ENCODE results near the gene EDARADD. TPM values are rescaled to one million over a fixed set of nuclear protein-coding genes. Genes with fewer than 3 reads are reported as not detected.
"Not testable (repeated sequence)": the region's sequence is repeated elsewhere in the genome, so short reads cannot be mapped to it uniquely, and the experiment has no call there.

Gene EDARADD
- polyA plus RNA-seq, 1 donor from 2014 or later, result not detected

- no peaks in the 10 kb centered on the region for H3K4me1 Mint-ChIP-seq
- no peaks in the 10 kb centered on the region for H3K27me3 Mint-ChIP-seq
- H3K9me3 Mint-ChIP-seq, result peaks cover 6 to 11% (median 6%) of the 10 kb centered on the region in 3 donors
- no peak overlapping the region for H3K27ac Mint-ChIP-seq
- no peaks in the 10 kb centered on the region for H3K36me3 Mint-ChIP-seq
- no peak overlapping the region for H3K4me3 Mint-ChIP-seq
Observed at GRCh38 chr1:236440373-236440772, 46.3 kb downstream of the EDARADD start.

- Mint-ChIP-seq H3K9me3 (peaks cover 0 to 4% (median 1%) of the 10 kb centered on the region in 3 donors), H3K4me3 (no peak overlapping the region), H3K27me3 (peaks cover 4% of the 10 kb centered on the region), H3K27ac (no peak overlapping the region), H3K4me1 (peaks cover 0 to 2% (median 0%) of the 10 kb centered on the region in 3 donors), H3K36me3 (peaks cover 3% of the 10 kb centered on the region)
Observed at GRCh38 chr1:236450779-236451178, 56.7 kb downstream of the EDARADD start.

GRCh38 chr1:236451796-236452373 lies 57.8 kb downstream of the EDARADD start:
- Mint-ChIP-seq H3K36me3 (peaks cover 3% of the 10 kb centered on the region), H3K27me3 (peaks cover 13% of the 10 kb centered on the region), H3K9me3 (peaks cover 0 to 7% (median 1%) of the 10 kb centered on the region in 3 donors), H3K4me1 (peaks cover 0 to 2% (median 0%) of the 10 kb centered on the region in 3 donors), H3K27ac (no peak overlapping the region), H3K4me3 (no peak overlapping the region)

GRCh38 chr1:236455243-236455642 lies 61.2 kb downstream of the EDARADD start:
- H3K9me3 Mint-ChIP-seq, result peaks cover 0 to 9% (median 1%) of the 10 kb centered on the region in 3 donors
- peaks cover 3% of the 10 kb centered on the region for H3K36me3 Mint-ChIP-seq
- H3K27ac Mint-ChIP-seq, result no peak overlapping the region
- H3K4me3 Mint-ChIP-seq, result no peak overlapping the region
- H3K4me1 Mint-ChIP-seq, result peaks cover 0 to 6% (median 2%) of the 10 kb centered on the region in 3 donors
- H3K27me3 Mint-ChIP-seq, result peaks cover 29% of the 10 kb centered on the region

- peaks cover 0 to 6% (median 2%) of the 10 kb centered on the region in 3 donors for H3K4me1 Mint-ChIP-seq
- H3K4me3 Mint-ChIP-seq, result peak overlapping the region in 1 of 4 donors; percentile 49
- H3K27ac Mint-ChIP-seq, result no peak overlapping the region
- H3K27me3 Mint-ChIP-seq, result peaks cover 42% of the 10 kb centered on the region
- H3K36me3 Mint-ChIP-seq, result no peaks in the 10 kb centered on the region
- peaks cover 0 to 7% (median 0%) of the 10 kb centered on the region in 3 donors for H3K9me3 Mint-ChIP-seq
Observed at GRCh38 chr1:236457775-236458174, 63.7 kb downstream of the EDARADD start.

- H3K4me1 Mint-ChIP-seq, result peaks cover 0 to 6% (median 0%) of the 10 kb centered on the region in 3 donors
- no peak overlapping the region for H3K27ac Mint-ChIP-seq
- H3K9me3 Mint-ChIP-seq, result peaks cover 0 to 5% (median 0%) of the 10 kb centered on the region in 3 donors
- peaks cover 49% of the 10 kb centered on the region for H3K27me3 Mint-ChIP-seq
- H3K36me3 Mint-ChIP-seq, result peaks cover 2% of the 10 kb centered on the region
- H3K4me3 Mint-ChIP-seq, result peak overlapping the region in 1 of 4 donors; percentile 58
Observed at GRCh38 chr1:236458996-236459395, 64.9 kb downstream of the EDARADD start.

- Mint-ChIP-seq H3K27me3 (peaks cover 51% of the 10 kb centered on the region), H3K9me3 (peaks cover 0 to 5% (median 0%) of the 10 kb centered on the region in 3 donors), H3K36me3 (peaks cover 2% of the 10 kb centered on the region)
Observed at GRCh38 chr1:236460103-236460502, 66.0 kb downstream of the EDARADD start.

GRCh38 chr1:236464197-236464596 lies 70.1 kb downstream of the EDARADD start:
- peaks cover 45% of the 10 kb centered on the region for H3K27me3 Mint-ChIP-seq

More at GRCh38 chr1:236460103-236460502, 66.0 kb downstream of the EDARADD start:
- Mint-ChIP-seq H3K27ac (peak overlapping the region in 1 of 3 donors; percentile 27), H3K4me3 (no peak overlapping the region), H3K4me1 (peaks cover 3 to 6% (median 4%) of the 10 kb centered on the region in 3 donors)

GRCh38 chr1:236465231-236465958 lies 71.3 kb downstream of the EDARADD start:
- H3K9me3 Mint-ChIP-seq, result no peaks in the 10 kb centered on the region
- H3K36me3 Mint-ChIP-seq, result peaks cover 2% of the 10 kb centered on the region
- peaks cover 40% of the 10 kb centered on the region for H3K27me3 Mint-ChIP-seq
- H3K4me3 Mint-ChIP-seq, result peak overlapping the region in 1 of 4 donors; percentile 81
- H3K27ac Mint-ChIP-seq, result no peak overlapping the region
- H3K4me1 Mint-ChIP-seq, result peaks cover 17 to 19% (median 17%) of the 10 kb centered on the region in 3 donors

More at GRCh38 chr1:236464197-236464596, 70.1 kb downstream of the EDARADD start:
- H3K36me3 Mint-ChIP-seq, H3K27ac Mint-ChIP-seq, H3K4me3 Mint-ChIP-seq, H3K9me3 Mint-ChIP-seq: not testable (repeated sequence)
- H3K4me1 Mint-ChIP-seq, result peaks cover 17 to 19% (median 17%) of the 10 kb centered on the region in 3 donors

GRCh38 chr1:236465959-236466303 lies 71.8 kb downstream of the EDARADD start:
- Mint-ChIP-seq H3K27ac (no peak overlapping the region), H3K27me3 (peaks cover 40% of the 10 kb centered on the region), H3K9me3 (no peaks in the 10 kb centered on the region), H3K36me3 (peaks cover 2% of the 10 kb centered on the region), H3K4me3 (peak overlapping the region in 3 of 4 donors; percentile 22 to 81 (median 58)), H3K4me1 (peaks cover 17 to 19% (median 17%) of the 10 kb centered on the region in 3 donors)

- H3K27ac Mint-ChIP-seq, result no peak overlapping the region
- H3K4me3 Mint-ChIP-seq, result no peak overlapping the region
- peaks cover 2% of the 10 kb centered on the region for H3K36me3 Mint-ChIP-seq
- H3K27me3 Mint-ChIP-seq, result peaks cover 30% of the 10 kb centered on the region
- H3K9me3 Mint-ChIP-seq, result no peaks in the 10 kb centered on the region
- H3K4me1 Mint-ChIP-seq, result peaks cover 17 to 19% (median 17%) of the 10 kb centered on the region in 3 donors
Observed at GRCh38 chr1:236467327-236467641, 73.2 kb downstream of the EDARADD start.

GRCh38 chr1:236468625-236469024 lies 74.5 kb downstream of the EDARADD start:
- H3K27ac Mint-ChIP-seq, result peak overlapping the region in 1 of 3 donors; percentile 9
- H3K27me3 Mint-ChIP-seq, result peaks cover 22% of the 10 kb centered on the region
- H3K9me3 Mint-ChIP-seq, result no peaks in the 10 kb centered on the region
- H3K4me1 Mint-ChIP-seq, result peaks cover 17 to 19% (median 17%) of the 10 kb centered on the region in 3 donors
- no peak overlapping the region for H3K4me3 Mint-ChIP-seq
- peaks cover 2% of the 10 kb centered on the region for H3K36me3 Mint-ChIP-seq

GRCh38 chr1:236469466-236469865 lies 75.4 kb downstream of the EDARADD start:
- no peak overlapping the region for H3K27ac Mint-ChIP-seq

GRCh38 chr1:236471096-236471495 lies 77.0 kb downstream of the EDARADD start:
- Mint-ChIP-seq H3K27me3 (peaks cover 13% of the 10 kb centered on the region), H3K27ac (no peak overlapping the region), H3K9me3 (no peaks in the 10 kb centered on the region), H3K4me1 (peaks cover 4 to 8% (median 5%) of the 10 kb centered on the region in 3 donors), H3K4me3 (no peak overlapping the region), H3K36me3 (no peaks in the 10 kb centered on the region)

More at GRCh38 chr1:236469466-236469865, 75.4 kb downstream of the EDARADD start:
- H3K4me1 Mint-ChIP-seq, result peaks cover 17 to 19% (median 17%) of the 10 kb centered on the region in 3 donors
- H3K27me3 Mint-ChIP-seq, result peaks cover 21% of the 10 kb centered on the region
- no peaks in the 10 kb centered on the region for H3K9me3 Mint-ChIP-seq
- H3K36me3 Mint-ChIP-seq, result no peaks in the 10 kb centered on the region
- H3K4me3 Mint-ChIP-seq, result peak overlapping the region in 1 of 4 donors; percentile 27

GRCh38 chr1:236471653-236472052 lies 77.6 kb downstream of the EDARADD start:
- Mint-ChIP-seq H3K27ac (no peak overlapping the region), H3K4me1 (peaks cover 0 to 4% (median 0%) of the 10 kb centered on the region in 3 donors), H3K27me3 (peaks cover 10% of the 10 kb centered on the region), H3K36me3 (no peaks in the 10 kb centered on the region), H3K4me3 (no peak overlapping the region), H3K9me3 (no peaks in the 10 kb centered on the region)

Measured in IgD-negative memory B cell (primary cell).